ENCODE results near the gene PIK3CB.
"Not testable (repeated sequence)": the region's sequence is repeated elsewhere in the genome, so short reads cannot be mapped to it uniquely, and the experiment has no call there.

The PIK3CB gene

DNA sequence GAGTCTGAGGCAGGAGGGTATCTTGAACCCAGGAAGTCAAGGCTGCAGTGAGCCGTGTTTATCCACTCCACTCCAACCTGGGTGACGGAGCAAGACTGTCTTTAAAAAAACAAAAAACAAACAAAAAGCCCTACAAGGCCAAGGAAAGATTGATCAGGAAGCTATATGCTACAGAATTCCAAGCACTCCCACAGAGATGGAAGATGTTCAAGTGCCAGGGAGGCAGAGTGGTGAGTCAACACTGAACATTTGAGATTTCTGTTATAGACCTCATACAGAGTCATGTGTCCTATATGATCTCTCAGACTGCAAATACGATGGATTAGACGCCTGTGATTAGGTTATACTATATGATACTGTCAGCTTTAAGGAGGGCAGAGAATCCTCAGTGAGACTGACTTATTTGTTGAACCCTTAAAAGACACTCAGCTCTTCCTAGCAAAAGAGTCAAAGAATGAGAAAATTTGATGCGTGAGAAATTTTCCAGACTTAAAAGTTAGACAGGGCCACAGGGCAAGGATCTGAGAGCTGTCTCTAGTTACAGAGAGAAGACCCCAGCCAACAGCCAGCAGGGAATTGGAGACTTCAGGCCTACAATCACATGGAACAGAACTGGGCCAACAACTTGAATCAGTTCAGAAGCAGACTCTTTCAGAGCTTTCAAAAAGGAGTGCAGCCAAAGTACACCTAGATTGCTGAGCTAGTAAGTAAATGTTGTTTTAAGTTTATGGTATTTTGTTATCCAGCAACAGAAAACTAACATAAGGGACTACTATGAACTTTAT lies 107.6 kb downstream of the PIK3CB start:
- no peak for DNase-seq (ENCODE audit: low read depth)
- TF ChIP-seq, protein P1, sequence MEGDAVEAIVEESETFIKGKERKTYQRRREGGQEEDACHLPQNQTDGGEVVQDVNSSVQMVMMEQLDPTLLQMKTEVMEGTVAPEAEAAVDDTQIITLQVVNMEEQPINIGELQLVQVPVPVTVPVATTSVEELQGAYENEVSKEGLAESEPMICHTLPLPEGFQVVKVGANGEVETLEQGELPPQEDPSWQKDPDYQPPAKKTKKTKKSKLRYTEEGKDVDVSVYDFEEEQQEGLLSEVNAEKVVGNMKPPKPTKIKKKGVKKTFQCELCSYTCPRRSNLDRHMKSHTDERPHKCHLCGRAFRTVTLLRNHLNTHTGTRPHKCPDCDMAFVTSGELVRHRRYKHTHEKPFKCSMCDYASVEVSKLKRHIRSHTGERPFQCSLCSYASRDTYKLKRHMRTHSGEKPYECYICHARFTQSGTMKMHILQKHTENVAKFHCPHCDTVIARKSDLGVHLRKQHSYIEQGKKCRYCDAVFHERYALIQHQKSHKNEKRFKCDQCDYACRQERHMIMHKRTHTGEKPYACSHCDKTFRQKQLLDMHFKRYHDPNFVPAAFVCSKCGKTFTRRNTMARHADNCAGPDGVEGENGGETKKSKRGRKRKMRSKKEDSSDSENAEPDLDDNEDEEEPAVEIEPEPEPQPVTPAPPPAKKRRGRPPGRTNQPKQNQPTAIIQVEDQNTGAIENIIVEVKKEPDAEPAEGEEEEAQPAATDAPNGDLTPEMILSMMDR (IDR thresholded peaks at IDR 0.05; ENCODE audit: control insufficient read depth, insufficient read depth, low read depth, low read length, missing control alignments) = no peak
- H3K4me3 ChIP-seq (ENCODE audit: control insufficient read depth, low read depth, low read length) = no peak overlapping the region

DNA sequence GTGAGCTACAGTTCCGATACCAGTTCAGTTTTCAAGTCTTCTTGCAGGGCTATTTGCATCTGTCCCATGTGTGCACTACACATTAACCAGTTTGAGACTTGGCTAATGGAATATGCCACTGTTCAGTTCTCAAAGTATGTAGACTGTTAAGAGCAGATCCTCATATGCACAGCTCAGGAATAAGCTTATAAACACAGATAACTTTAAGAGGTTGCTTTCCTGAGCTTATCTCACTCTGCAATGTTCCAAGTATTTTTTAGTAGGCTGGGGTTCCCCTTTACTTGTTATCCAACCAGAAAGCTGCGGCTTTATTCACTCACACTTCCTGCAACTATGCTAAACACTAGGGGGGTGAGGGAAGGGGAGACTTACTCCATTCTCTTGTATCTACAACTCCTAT lies 108.7 kb downstream of the PIK3CB start:
- not testable (repeated sequence) for H3K4me3 ChIP-seq (ENCODE audit: control insufficient read depth, low read depth, low read length)

DNA sequence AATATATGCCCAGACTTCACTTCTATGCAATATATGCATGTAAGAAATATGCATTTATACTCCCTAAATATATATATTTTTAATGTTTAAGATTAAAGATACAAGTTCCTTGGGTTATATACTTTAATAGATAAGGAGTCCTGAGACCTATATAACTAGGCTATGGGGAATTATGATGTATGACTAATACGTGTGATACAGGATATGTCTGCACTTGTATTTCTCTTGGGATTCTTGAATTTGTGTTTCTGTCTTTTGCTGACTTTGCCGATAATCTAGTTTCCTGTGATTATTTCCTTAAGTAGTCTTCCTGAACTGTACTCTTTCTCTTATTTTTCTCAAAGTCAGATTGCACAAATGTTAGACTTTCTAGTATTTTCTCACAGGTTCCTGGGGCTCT lies 109.6 kb downstream of the PIK3CB start:
- TF ChIP-seq, protein P1 (IDR thresholded peaks at IDR 0.05; ENCODE audit: control insufficient read depth, insufficient read depth, low read depth, low read length, missing control alignments) = no peak
- DNase-seq (ENCODE audit: low read depth) = no peak
- H3K4me3 ChIP-seq (ENCODE audit: control insufficient read depth, low read depth, low read length) = no peak overlapping the region

More for the DNA sequence above, 108.7 kb downstream of the PIK3CB start:
- not testable (repeated sequence) for DNase-seq (ENCODE audit: low read depth)

DNA sequence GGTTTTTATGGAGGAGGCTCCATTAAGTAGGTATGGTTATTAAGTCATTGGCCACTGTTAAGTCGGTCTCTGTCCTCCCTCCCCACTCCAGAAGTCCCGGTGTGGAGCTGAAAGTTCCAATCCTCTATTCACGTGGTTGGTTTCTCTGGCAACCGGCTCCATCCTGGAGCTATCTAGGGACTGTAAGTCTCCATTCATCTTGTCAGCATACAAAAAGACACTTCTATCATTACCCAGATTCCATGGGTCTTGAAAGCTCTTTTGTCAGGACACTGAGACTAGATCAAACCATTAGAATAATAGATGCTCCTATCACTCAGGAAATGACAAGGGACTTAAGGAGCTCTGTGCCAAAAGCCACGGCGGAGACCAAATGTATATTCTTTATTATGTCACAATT lies 110.3 kb downstream of the PIK3CB start:
- no peak for DNase-seq (ENCODE audit: low read depth)
- TF ChIP-seq, protein P1 (IDR thresholded peaks at IDR 0.05; ENCODE audit: control insufficient read depth, insufficient read depth, low read depth, low read length, missing control alignments) = no peak

DNA sequence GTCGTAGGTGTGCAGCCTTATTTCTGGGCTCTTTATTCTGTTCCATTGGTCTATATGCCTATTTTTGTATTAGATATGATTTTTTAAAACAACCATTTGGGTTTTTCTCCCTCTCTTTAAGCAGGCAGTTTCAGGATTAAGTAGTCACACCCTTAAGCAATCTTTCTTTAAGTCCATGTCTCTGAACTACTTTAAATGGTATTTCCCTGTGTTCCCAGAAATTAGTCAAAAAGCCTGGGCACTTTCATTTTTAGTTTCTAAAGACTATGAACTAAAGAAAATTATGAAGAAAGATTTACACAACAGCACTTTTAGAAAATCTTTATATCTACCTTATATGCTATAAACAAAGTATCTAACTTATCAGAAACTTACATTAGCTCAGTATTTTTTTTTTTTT lies 115.9 kb downstream of the PIK3CB start:
- no peak overlapping the region for H3K4me3 ChIP-seq (ENCODE audit: control insufficient read depth, low read depth, low read length)
- DNase-seq (ENCODE audit: low read depth) = no peak
- TF ChIP-seq, protein P1 (IDR thresholded peaks at IDR 0.05; ENCODE audit: control insufficient read depth, insufficient read depth, low read depth, low read length, missing control alignments) = no peak

More for the DNA sequence above, 110.3 kb downstream of the PIK3CB start:
- H3K4me3 ChIP-seq (ENCODE audit: control insufficient read depth, low read depth, low read length) = no peak overlapping the region

DNA sequence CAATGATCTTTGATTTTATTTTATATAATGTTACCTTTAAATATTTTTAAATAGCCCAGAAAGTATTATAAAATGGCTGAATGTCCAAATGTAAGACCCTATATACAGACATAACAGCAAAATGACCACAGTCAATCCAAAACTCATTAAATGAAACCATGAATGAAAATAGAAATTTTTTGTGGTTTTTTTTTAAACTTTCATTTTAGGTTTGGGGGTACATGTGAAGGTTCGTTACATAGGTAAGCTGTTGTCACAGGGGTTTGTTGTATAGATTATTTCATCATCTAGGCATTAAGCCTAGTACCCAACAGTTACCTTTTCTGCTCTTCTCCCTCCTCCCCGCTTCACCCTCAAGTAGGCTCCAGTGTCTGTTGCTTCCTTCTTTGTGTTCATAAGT lies 117.4 kb downstream of the PIK3CB start:
- DNase-seq (ENCODE audit: low read depth) = no peak
- TF ChIP-seq, protein P1 (IDR thresholded peaks at IDR 0.05; ENCODE audit: control insufficient read depth, insufficient read depth, low read depth, low read length, missing control alignments) = no peak
- no peak overlapping the region for H3K4me3 ChIP-seq (ENCODE audit: control insufficient read depth, low read depth, low read length)

DNA sequence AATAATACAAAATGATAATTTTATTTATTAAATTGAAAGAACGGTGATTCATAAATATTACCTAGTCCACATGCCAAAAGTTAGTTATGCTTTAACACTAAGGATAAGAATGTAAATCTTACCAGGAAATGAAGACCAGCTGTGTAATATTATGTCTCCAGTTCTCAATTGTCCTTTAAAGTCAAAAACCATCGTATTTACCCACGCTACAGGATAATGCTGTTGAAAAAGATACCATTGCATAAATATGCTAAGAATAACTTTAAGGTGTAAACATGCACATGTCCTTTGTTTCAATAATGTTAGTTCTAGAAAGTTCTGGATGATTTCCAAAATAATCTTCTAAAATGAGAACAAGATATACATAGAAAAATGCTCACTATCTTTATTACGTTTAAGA lies 122.6 kb downstream of the PIK3CB start:
- TF ChIP-seq, protein P1 (IDR thresholded peaks at IDR 0.05; ENCODE audit: control insufficient read depth, insufficient read depth, low read depth, low read length, missing control alignments) = no peak
- no peak for DNase-seq (ENCODE audit: low read depth)
- H3K4me3 ChIP-seq (ENCODE audit: control insufficient read depth, low read depth, low read length) = no peak overlapping the region

All from AG09309 (cell line).